IMR-90 (cell line): ENCODE data around the gene CEP128. TPM values are rescaled to one million over a fixed set of nuclear protein-coding genes. Genes with fewer than 3 reads are reported as not detected.
A peak's percentile ranks its signal among the peaks of the same experiment; 100 is the strongest.

ENCODE experiments used
- ATAC-seq: fragments of 200-7000 bp; cut with Tn5 transposase; 2 replicates; pipeline ENCODE4 v1.9.1; 2020; ENCODE audit warnings: low read depth, mild to moderate bottlenecking, moderate library complexity
- BruUV-seq: library from RNA; stranded (reverse); fragments of 400-500 nt; replicated peaks from 2 replicates; lab custom pipeline; 2021; lab: Mats Ljungman, UMichigan
- CTCF ChIA-PET: fragments of 300-600 bp; formaldehyde crosslinking; extraction: SDS; loops from one replicate; lab custom pipeline; 2021; ENCODE audit warnings: antibody characterized with exemption; lab: Yijun Ruan, JAX
- POLR2A ChIA-PET: fragments of 300-600 bp; sonication (Branson Sonifier 250); formaldehyde crosslinking; loops from one replicate; lab custom pipeline; 2022; ENCODE audit warnings: antibody characterized with exemption; ENCODE audit not compliant: unreplicated experiment; lab: Charles Lee
- DNase-seq: peaks from one replicate; pipeline ENCODE4 v3.0.0; 2013
- H2AFZ ChIP-seq: replicated peaks from 2 replicates; pipeline ENCODE3; 2013; ENCODE audit warnings: low read length, mild to moderate bottlenecking; ENCODE audit not compliant: poor library complexity
- H2AK5ac ChIP-seq: 2 replicates; pipeline ENCODE4 v1.6.1; 2013; ENCODE audit warnings: low read depth, low read length, inconsistent platforms
- H2AK9ac ChIP-seq: replicated peaks from 2 replicates; pipeline ENCODE3; 2013; ENCODE audit warnings: mild to moderate bottlenecking, low read depth, low read length, moderate library complexity; ENCODE audit not compliant: poor library complexity
- H2BK120ac ChIP-seq: 2 replicates; pipeline ENCODE4 v1.6.1; 2013; ENCODE audit warnings: low read depth, low read length, inconsistent platforms
- H2BK15ac ChIP-seq: 3 replicates; pipeline ENCODE4 v1.6.1; 2013; ENCODE audit warnings: low read depth, low read length, inconsistent platforms
- H2BK20ac ChIP-seq: 2 replicates; pipeline ENCODE4 v1.6.1; 2013; ENCODE audit warnings: low read depth, mild to moderate bottlenecking, inconsistent platforms, low read length, moderate library complexity
- H2BK5ac ChIP-seq: 2 replicates; pipeline ENCODE4 v1.6.1; 2013; ENCODE audit warnings: mild to moderate bottlenecking, low read depth, low read length, inconsistent platforms; ENCODE audit not compliant: poor library complexity, severe bottlenecking
- H3K14ac ChIP-seq: replicated peaks from 2 replicates; pipeline ENCODE4 v1.6.1; 2013; ENCODE audit warnings: low read depth, low read length, inconsistent platforms
- H3K18ac ChIP-seq: 2 replicates; pipeline ENCODE4 v1.6.1; 2013; ENCODE audit warnings: low read depth, low read length, control low read depth
- H3K23ac ChIP-seq: 2 replicates; pipeline ENCODE4 v1.6.1; 2013; ENCODE audit warnings: low read depth, low read length, inconsistent platforms
- H3K27ac ChIP-seq: 2 replicates; pipeline ENCODE4 v1.5.1; 2013; ENCODE audit warnings: mild to moderate bottlenecking, control low read depth, low read length; ENCODE audit not compliant: insufficient read depth
- H3K27me3 ChIP-seq: 2 replicates; pipeline ENCODE4 v1.6.1; 2013; ENCODE audit warnings: low read length; ENCODE audit not compliant: control insufficient read depth, insufficient read depth
- H3K36me3 ChIP-seq: 2 replicates; pipeline ENCODE4 v1.6.1; 2013; ENCODE audit warnings: low read length, mixed read lengths; ENCODE audit not compliant: control insufficient read depth, insufficient read depth
- H3K4ac ChIP-seq: 2 replicates; pipeline ENCODE4 v1.6.1; 2013; ENCODE audit warnings: low read depth, low read length, inconsistent platforms
- H3K4me1 ChIP-seq: 2 replicates; pipeline ENCODE4 v1.6.1; 2013; ENCODE audit warnings: low read length, mixed read lengths; ENCODE audit not compliant: control insufficient read depth, insufficient read depth
- H3K4me2 ChIP-seq: 2 replicates; pipeline ENCODE4 v1.6.1; 2013; ENCODE audit warnings: low read depth, mild to moderate bottlenecking, control low read depth, low read length, moderate library complexity
- H3K4me3 ChIP-seq: 2 replicates; pipeline ENCODE4 v1.5.1; 2013; ENCODE audit warnings: low read depth, mild to moderate bottlenecking, control low read depth, low read length, moderate library complexity; ENCODE audit not compliant: insufficient read depth
- H3K56ac ChIP-seq: 2 replicates; pipeline ENCODE4 v1.6.1; 2013; ENCODE audit warnings: low read length, inconsistent platforms; ENCODE audit not compliant: insufficient read depth; ENCODE audit errors: extremely low read depth
- H3K79me1 ChIP-seq, 2 experiments: 2 replicates each; pipeline ENCODE4 v1.6.1; 2013; ENCODE audit warnings: low read length in 2 of 2, inconsistent platforms in 1 of 2, low read depth in 1 of 2
- H3K9ac ChIP-seq: 2 replicates; pipeline ENCODE4 v1.6.1; 2013; ENCODE audit warnings: low read depth, low read length, control low read depth
- H3K9me1 ChIP-seq: 2 replicates; pipeline ENCODE4 v1.6.1; 2013; ENCODE audit warnings: low read length, inconsistent platforms; ENCODE audit not compliant: insufficient read depth
- H3K9me3 ChIP-seq: 2 replicates; pipeline ENCODE4 v1.6.1; 2013; ENCODE audit warnings: low read length; ENCODE audit not compliant: control insufficient read depth, insufficient read depth
- H4K20me1 ChIP-seq: 2 replicates; pipeline ENCODE4 v1.6.1; 2013; ENCODE audit warnings: low read length, inconsistent platforms; ENCODE audit not compliant: insufficient read depth
- H4K5ac ChIP-seq: 2 replicates; pipeline ENCODE4 v1.6.1; 2013; ENCODE audit warnings: mild to moderate bottlenecking, low read depth, low read length, control low read depth
- H4K8ac ChIP-seq, 2 experiments: 2 replicates each; pipeline ENCODE4 v1.6.1; 2013; ENCODE audit warnings: low read depth in 2 of 2, low read length in 2 of 2, control low read depth in 1 of 2, inconsistent platforms in 1 of 2
- H4K91ac ChIP-seq: 2 replicates; pipeline ENCODE4 v1.6.1; 2013; ENCODE audit warnings: low read depth, low read length, inconsistent platforms; ENCODE audit not compliant: insufficient read depth
- CEBPB ChIP-seq: IDR thresholded peaks from 2 replicates; pipeline ENCODE4 v1.6.1; 2012; ENCODE audit warnings: low read depth, low read length, improper control_type of control experiment
- CHD1 ChIP-seq: IDR thresholded peaks from 2 replicates; pipeline ENCODE4 v1.6.1; 2012; ENCODE audit warnings: low read depth, low read length, improper control_type of control experiment
- CTCF ChIP-seq: conservative IDR thresholded peaks from 2 replicates; pipeline ENCODE4 v1.5.1; 2012; ENCODE audit warnings: mild to moderate bottlenecking, low read depth, low read length, improper control_type of control experiment
- ELK1 ChIP-seq: fragments of 150-350 bp; IDR thresholded peaks from 2 replicates; pipeline ENCODE4 v1.6.1; 2016; ENCODE audit warnings: low read depth, mild to moderate bottlenecking, low read length, moderate library complexity, borderline replicate concordance
- FOS ChIP-seq: fragments of 150-350 bp; IDR thresholded peaks from 2 replicates; pipeline ENCODE4 v1.6.1; 2016; ENCODE audit warnings: low read depth, low read length
- MAFK ChIP-seq: IDR thresholded peaks from 2 replicates; pipeline ENCODE4 v1.6.1; 2012; ENCODE audit warnings: low read depth, low read length, improper control_type of control experiment
- MAZ ChIP-seq: IDR thresholded peaks from 2 replicates; pipeline ENCODE4 v1.6.1; 2012; ENCODE audit warnings: low read depth, mild to moderate bottlenecking, low read length, improper control_type of control experiment, moderate library complexity, borderline replicate concordance
- MXI1 ChIP-seq: IDR thresholded peaks from 2 replicates; pipeline ENCODE4 v1.6.1; 2012; ENCODE audit warnings: low read depth, mild to moderate bottlenecking, low read length, moderate library complexity, borderline replicate concordance
- NFE2L2 ChIP-seq: fragments of 150-350 bp; IDR thresholded peaks from 2 replicates; pipeline ENCODE4 v1.6.1; 2016; ENCODE audit warnings: low read depth, mild to moderate bottlenecking, low read length
- RAD21 ChIP-seq: IDR thresholded peaks from 2 replicates; pipeline ENCODE4 v1.6.1; 2012; ENCODE audit warnings: low read length, improper control_type of control experiment
- RFX5 ChIP-seq: IDR thresholded peaks from 2 replicates; pipeline ENCODE4 v1.8.0; 2012; ENCODE audit warnings: low read depth, mild to moderate bottlenecking, low read length, moderate library complexity
- SMC3 ChIP-seq: fragments of 150-350 bp; IDR thresholded peaks from 2 replicates; pipeline ENCODE4 v1.6.1; 2016; ENCODE audit warnings: low read depth, mild to moderate bottlenecking, antibody characterized with exemption, low read length, moderate library complexity
- WGBS, 2 experiments: methylation state at CpG; one replicate each; pipeline versions ENCODE4 v1.1.5 to v1.1.7; 2013; ENCODE audit warnings: missing lambda C conversion rate in 2 of 2; ENCODE audit not compliant: insufficient read length in 1 of 2; ENCODE audit errors: extremely low coverage in 2 of 2; 5-methylcytosine and 5-hydroxymethylcytosine counted together
- dilution Hi-C: fragments of 300-500 bp; cut with HindIII; formaldehyde crosslinking; loops from one replicate; pipeline ENCODE4 v1.14.3; 2018; ENCODE audit warnings: low sequenced_read_pairs; ENCODE audit not compliant: unreplicated experiment
- in situ Hi-C: fragments of 300-500 bp; cut with MboI; formaldehyde crosslinking; loops from 3 replicates; pipeline ENCODE4 v1.14.3; 2019; ENCODE audit warnings: low sequenced_read_pairs, inconsistent platforms, mixed read lengths
- intact Hi-C: fragments of 100-400 bp; cut with micrococcal nuclease; formaldehyde crosslinking; loops from 2 replicates; pipeline ENCODE4 v1.10.0; 2022
- polyA plus RNA-seq, 3 experiments: library from polyadenylated mRNA; depleted of rRNA; stranded (reverse); fragments of >200 nt; gene quantifications; 2 replicates each; pipeline ENCODE4 v1.2.3, GENCODE V29; 2012; ENCODE audit warnings: low replicate concordance in 1 of 3
- total RNA-seq: library from RNA; depleted of rRNA; stranded (reverse); fragments of >200 nt; gene quantifications from 2 replicates; pipeline ENCODE4 v1.2.3, GENCODE V29; 2012

Gene CEP128
- total and polyA plus RNA-seq, 2 of the 4 experiments (the other 2 are of a cell fraction) = 1.9 to 5.7 TPM

GRCh38 chr14:80987235-80988032 is 45.9 kb upstream of the CEP128 start:
- H2BK15ac ChIP-seq = no peak overlapping the region
- TF ChIP-seq ELK1 (no peak), MAFK (no peak), MAZ (no peak), MXI1 (no peak), NFE2L2 (no peak), RFX5 (no peak), FOS (no peak), CHD1 (no peak), RAD21 (peak; percentile 76), CTCF (peak; percentile 82), SMC3 (peak; percentile 68), CEBPB (no peak)
- H3K9ac ChIP-seq = no peak overlapping the region
- no peak overlapping the region for H4K5ac ChIP-seq
- H2BK5ac ChIP-seq = no peak overlapping the region
- BruUV-seq = no TSS peak
- H4K20me1 ChIP-seq = no peaks in the 10 kb centered on the region
- ATAC-seq = peak; percentile 89
- no peak overlapping the region for H3K4me2 ChIP-seq
- no peak overlapping the region for H3K27ac ChIP-seq
- H3K79me1 ChIP-seq = no peaks in the 10 kb centered on the region
- no peaks in the 10 kb centered on the region for H3K9me3 ChIP-seq
- intact Hi-C loops = loop anchor here (1.0 to 5.0 kb wide), 2 partner anchors 33 to 930 kb away; no protein-coding TSS in a partner anchor
- ChIA-PET POLR2A (no interaction called here), CTCF (interaction anchor here (0.6 to 3.1 kb wide), 13 partner anchors 9 to 931 kb away, joined by 3 to 18 read pairs (median 3); partner anchors contain the start of genes CEP128 and TSHR)
- peak overlapping the region; percentile 57 for H2AFZ ChIP-seq
- no peak overlapping the region for H2BK120ac ChIP-seq
- no peak overlapping the region for H2AK5ac ChIP-seq
- H3K23ac ChIP-seq = no peak overlapping the region
- no peak overlapping the region for H3K18ac ChIP-seq
- H2AK9ac ChIP-seq = no peak overlapping the region
- H3K4me3 ChIP-seq = no peak overlapping the region
- DNase-seq = peak; percentile 69
- H4K91ac ChIP-seq = no peak overlapping the region
- H3K56ac ChIP-seq = no peak overlapping the region
- no peaks in the 10 kb centered on the region for H3K9me1 ChIP-seq
- no peak overlapping the region for H3K4ac ChIP-seq
- H3K4me1 ChIP-seq = no peaks in the 10 kb centered on the region
- dilution Hi-C loops = no loop called here
- peaks cover 4% of the 10 kb centered on the region for H3K27me3 ChIP-seq
- WGBS, 2 experiments = 14% methylated on average over 1 of the region's 6 CpGs; no CpG with 5 or more reads in 1 of the 2 experiments
- H4K8ac ChIP-seq = no peak overlapping the region
- in situ Hi-C loops = no loop called here
- no peaks in the 10 kb centered on the region for H3K36me3 ChIP-seq
- H2BK20ac ChIP-seq = no peak overlapping the region
- no peak overlapping the region for H3K14ac ChIP-seq
